ENCODE results near the gene SYNJ2. TPM values are rescaled to one million over a fixed set of nuclear protein-coding genes. Genes with fewer than 3 reads are reported as not detected.
A peak's percentile ranks its signal among the peaks of the same experiment; 100 is the strongest.

SYNJ2 gene
- total RNA-seq, 2 experiments from 2014 or later, result 34.6 to 38.0 TPM

- H3K27me3 Mint-ChIP-seq, result no peaks in the 10 kb centered on the region
- H3K9me3 Mint-ChIP-seq, result no peaks in the 10 kb centered on the region
- peaks cover 29% of the 10 kb centered on the region for H3K36me3 Mint-ChIP-seq (ENCODE audit: low read depth)
- H3K4me3 Mint-ChIP-seq, result no peak overlapping the region
- ChIA-PET POLR2A (no interaction called here), CTCF (no interaction called here)
- Histone ChIP-seq H3K27ac (ENCODE audit: low read depth in 1 of 2, low read length in 2 of 2) (no peak overlapping the region), H3K36me3 (ENCODE audit: insufficient read depth, low read length) (peaks cover 31% of the 10 kb centered on the region), H3K27me3 (ENCODE audit: control insufficient read depth in 1 of 2, insufficient read depth in 2 of 2, low read length in 2 of 2) (no peaks in the 10 kb centered on the region), H3K4me3 (ENCODE audit: low read length) (no peak overlapping the region), H3K4me1 (ENCODE audit: insufficient read depth, low read length) (peaks cover 15% of the 10 kb centered on the region), H3K9me3 (ENCODE audit: control insufficient read depth in 1 of 2, insufficient read depth in 1 of 2, low read length in 2 of 2) (no peaks in the 10 kb centered on the region)
- DNase-seq, result no peak
- no peak overlapping the region for H3K27ac Mint-ChIP-seq
- TF ChIP-seq, protein P1, sequence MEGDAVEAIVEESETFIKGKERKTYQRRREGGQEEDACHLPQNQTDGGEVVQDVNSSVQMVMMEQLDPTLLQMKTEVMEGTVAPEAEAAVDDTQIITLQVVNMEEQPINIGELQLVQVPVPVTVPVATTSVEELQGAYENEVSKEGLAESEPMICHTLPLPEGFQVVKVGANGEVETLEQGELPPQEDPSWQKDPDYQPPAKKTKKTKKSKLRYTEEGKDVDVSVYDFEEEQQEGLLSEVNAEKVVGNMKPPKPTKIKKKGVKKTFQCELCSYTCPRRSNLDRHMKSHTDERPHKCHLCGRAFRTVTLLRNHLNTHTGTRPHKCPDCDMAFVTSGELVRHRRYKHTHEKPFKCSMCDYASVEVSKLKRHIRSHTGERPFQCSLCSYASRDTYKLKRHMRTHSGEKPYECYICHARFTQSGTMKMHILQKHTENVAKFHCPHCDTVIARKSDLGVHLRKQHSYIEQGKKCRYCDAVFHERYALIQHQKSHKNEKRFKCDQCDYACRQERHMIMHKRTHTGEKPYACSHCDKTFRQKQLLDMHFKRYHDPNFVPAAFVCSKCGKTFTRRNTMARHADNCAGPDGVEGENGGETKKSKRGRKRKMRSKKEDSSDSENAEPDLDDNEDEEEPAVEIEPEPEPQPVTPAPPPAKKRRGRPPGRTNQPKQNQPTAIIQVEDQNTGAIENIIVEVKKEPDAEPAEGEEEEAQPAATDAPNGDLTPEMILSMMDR (IDR thresholded peaks at IDR 0.05), result no peak
- intact Hi-C loops (cut with DNase I, micrococcal nuclease), result no loop called here
- no peak for ATAC-seq (ENCODE audit: poor library complexity)
- peaks cover 25% of the 10 kb centered on the region for H3K4me1 Mint-ChIP-seq (ENCODE audit: low read depth)
Observed at GRCh38 chr6:158021376-158021775, 39.7 kb downstream of the SYNJ2 start.

DNA sequence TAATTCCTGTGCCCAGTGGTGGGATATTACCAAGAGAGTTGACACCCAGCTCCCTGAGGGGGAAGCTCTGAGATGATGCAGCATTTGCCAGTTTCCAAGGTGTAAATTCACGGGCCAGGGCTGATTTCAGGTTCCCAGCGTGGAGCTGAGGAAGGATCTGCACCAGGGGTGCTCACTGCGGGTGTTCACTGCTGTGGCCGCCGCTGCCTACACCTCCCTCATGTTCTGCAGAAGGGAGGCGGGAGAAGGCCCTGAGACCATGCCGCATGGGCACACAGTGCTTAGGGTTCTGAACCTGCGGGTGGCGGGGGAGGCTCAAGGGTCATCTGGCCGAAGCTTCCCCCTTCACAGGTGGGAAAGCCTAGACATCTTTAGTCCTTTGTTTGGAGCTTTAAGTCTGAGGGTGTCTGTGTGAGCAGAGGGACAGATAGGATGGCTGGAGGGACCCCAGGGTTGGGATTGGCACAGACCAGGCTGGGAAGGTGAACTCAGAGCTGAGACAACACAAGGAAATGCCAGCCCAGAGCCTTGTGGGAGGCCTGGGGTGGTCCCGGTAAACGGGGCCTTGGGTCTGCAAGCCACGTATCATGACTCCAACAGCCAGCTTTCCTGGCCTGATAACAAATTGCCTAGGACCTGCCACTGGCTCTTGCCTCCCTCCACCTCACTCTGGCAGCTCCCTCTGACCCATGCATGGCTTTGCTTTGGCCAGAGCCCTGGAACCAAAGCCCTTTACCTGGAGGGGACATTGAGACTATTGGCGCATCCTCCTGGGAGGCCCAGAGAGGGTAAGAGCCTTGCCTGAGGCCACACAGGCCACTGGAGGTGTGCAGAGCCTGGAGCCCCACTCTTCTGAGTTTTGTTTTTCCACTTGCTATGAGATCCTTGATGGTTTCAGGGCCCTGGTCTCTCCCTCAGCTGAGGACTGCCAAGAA, 40.4 kb downstream of the SYNJ2 start:
- H3K4me1 ChIP-seq (ENCODE audit: insufficient read depth, low read length), result peaks cover 22% of the 10 kb centered on the region
- intact Hi-C loops (cut with DNase I, micrococcal nuclease), result no loop called here
- peaks cover 27% of the 10 kb centered on the region for H3K36me3 ChIP-seq (ENCODE audit: insufficient read depth, low read length)
- ChIA-PET CTCF (interaction anchor here (0.9 kb wide), 1 partner anchor 40 kb away, joined by 3 read pairs; the partner anchor contains the start of gene SYNJ2), POLR2A (no interaction called here)
- Mint-ChIP-seq H3K27ac (peak overlapping the region; percentile 33), H3K36me3 (ENCODE audit: low read depth) (peaks cover 33% of the 10 kb centered on the region), H3K4me3 (no peak overlapping the region), H3K27me3 (no peaks in the 10 kb centered on the region), H3K9me3 (no peaks in the 10 kb centered on the region), H3K4me1 (ENCODE audit: low read depth) (peaks cover 32% of the 10 kb centered on the region)
- no peak overlapping the region for H3K27ac ChIP-seq (ENCODE audit: low read depth in 1 of 2, low read length in 2 of 2)
- H3K4me3 ChIP-seq (ENCODE audit: low read length), result no peak overlapping the region
- H3K27me3 ChIP-seq (ENCODE audit: control insufficient read depth in 1 of 2, insufficient read depth in 2 of 2, low read length in 2 of 2), result no peaks in the 10 kb centered on the region
- TF ChIP-seq, protein P1 (IDR thresholded peaks at IDR 0.05), result no peak
- DNase-seq (no peak), ATAC-seq (ENCODE audit: poor library complexity) (no peak)
- no peaks in the 10 kb centered on the region for H3K9me3 ChIP-seq (ENCODE audit: control insufficient read depth in 1 of 2, insufficient read depth in 1 of 2, low read length in 2 of 2)

GRCh38 chr6:158022749-158023596, 41.3 kb downstream of the SYNJ2 start:
- intact Hi-C loops (cut with DNase I, micrococcal nuclease), result no loop called here
- CTCF ChIA-PET, result no interaction called here
- POLR2A ChIA-PET, result no interaction called here

More at GRCh38 chr6:158022749-158023596, 41.3 kb downstream of the SYNJ2 start:
- Histone ChIP-seq H3K4me3 (ENCODE audit: low read length) (no peak overlapping the region), H3K4me1 (ENCODE audit: insufficient read depth, low read length) (peaks cover 31% of the 10 kb centered on the region), H3K27me3 (ENCODE audit: control insufficient read depth in 1 of 2, insufficient read depth in 2 of 2, low read length in 2 of 2) (no peaks in the 10 kb centered on the region), H3K9me3 (ENCODE audit: control insufficient read depth in 1 of 2, insufficient read depth in 1 of 2, low read length in 2 of 2) (no peaks in the 10 kb centered on the region), H3K27ac (ENCODE audit: low read depth in 1 of 2, low read length in 2 of 2) (no peak overlapping the region), H3K36me3 (ENCODE audit: insufficient read depth, low read length) (peaks cover 25% of the 10 kb centered on the region)
- Mint-ChIP-seq H3K27ac (peak overlapping the region; percentile 33), H3K4me3 (no peak overlapping the region), H3K27me3 (no peaks in the 10 kb centered on the region), H3K4me1 (ENCODE audit: low read depth) (peaks cover 41% of the 10 kb centered on the region), H3K36me3 (ENCODE audit: low read depth) (peaks cover 38% of the 10 kb centered on the region), H3K9me3 (no peaks in the 10 kb centered on the region)
- no peak for ATAC-seq (ENCODE audit: poor library complexity)
- no peak for DNase-seq
- TF ChIP-seq, protein P1 (IDR thresholded peaks at IDR 0.05), result no peak

Data from CD4-positive, alpha-beta T cell (primary cell).